AG09319 (cell line): ENCODE results near the gene GOLGA2.

Source experiments
- DNase-seq: peaks from one replicate; pipeline ENCODE4 v3.0.0-alpha.2; 2010; ENCODE audit warnings: low read depth; ENCODE audit errors: extremely low read depth
- TF ChIP-seq, protein P1 (sequence below): IDR thresholded peaks from 2 replicates; pipeline ENCODE4 v1.5.1; 2011; ENCODE audit warnings: low read depth, mild to moderate bottlenecking, inconsistent platforms, low read length, moderate library complexity

The GOLGA2 gene

DNA sequence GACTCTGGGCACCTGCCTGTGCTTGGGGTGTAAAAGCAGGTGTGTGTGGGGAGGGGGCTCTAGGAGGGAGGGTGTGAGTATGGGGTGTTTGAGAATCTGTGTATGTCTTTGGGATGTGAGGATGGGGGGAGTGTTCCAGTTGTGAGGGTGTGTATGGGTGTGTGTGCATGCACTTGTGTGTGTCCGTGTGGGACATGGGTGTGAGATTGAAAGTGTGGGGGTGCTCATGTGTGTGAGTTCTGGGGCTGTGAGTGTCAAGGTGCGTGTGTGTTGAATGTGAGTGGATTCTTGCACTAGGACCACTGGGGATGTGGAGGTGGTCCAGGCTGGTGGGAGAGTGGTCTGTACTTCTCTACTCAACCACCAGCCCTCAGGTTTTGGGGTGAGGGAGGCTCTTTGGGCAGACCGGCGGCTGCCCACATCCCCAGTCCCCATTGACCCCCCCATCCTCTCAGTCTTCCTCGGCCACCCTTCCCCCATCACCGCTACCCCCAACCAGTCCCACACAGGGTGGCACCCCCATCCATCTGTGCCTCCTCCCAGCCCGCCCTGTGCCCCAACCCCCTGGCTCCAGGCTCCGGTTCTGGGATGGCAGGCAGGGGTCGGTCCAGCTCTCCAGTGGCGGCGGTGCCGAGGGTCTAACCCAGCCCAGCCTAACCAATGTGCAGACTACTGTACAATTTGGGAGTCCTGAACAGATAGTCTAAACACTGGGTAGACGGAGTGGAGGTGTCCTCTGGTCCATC lies 31.5 kb downstream of the GOLGA2 start:
- no peak for DNase-seq
- TF ChIP-seq, protein P1, sequence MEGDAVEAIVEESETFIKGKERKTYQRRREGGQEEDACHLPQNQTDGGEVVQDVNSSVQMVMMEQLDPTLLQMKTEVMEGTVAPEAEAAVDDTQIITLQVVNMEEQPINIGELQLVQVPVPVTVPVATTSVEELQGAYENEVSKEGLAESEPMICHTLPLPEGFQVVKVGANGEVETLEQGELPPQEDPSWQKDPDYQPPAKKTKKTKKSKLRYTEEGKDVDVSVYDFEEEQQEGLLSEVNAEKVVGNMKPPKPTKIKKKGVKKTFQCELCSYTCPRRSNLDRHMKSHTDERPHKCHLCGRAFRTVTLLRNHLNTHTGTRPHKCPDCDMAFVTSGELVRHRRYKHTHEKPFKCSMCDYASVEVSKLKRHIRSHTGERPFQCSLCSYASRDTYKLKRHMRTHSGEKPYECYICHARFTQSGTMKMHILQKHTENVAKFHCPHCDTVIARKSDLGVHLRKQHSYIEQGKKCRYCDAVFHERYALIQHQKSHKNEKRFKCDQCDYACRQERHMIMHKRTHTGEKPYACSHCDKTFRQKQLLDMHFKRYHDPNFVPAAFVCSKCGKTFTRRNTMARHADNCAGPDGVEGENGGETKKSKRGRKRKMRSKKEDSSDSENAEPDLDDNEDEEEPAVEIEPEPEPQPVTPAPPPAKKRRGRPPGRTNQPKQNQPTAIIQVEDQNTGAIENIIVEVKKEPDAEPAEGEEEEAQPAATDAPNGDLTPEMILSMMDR: no peak

- TF ChIP-seq, protein P1: no peak
- DNase-seq: no peak
Observed at GRCh38 chr9:128243215-128244018, 32.4 kb downstream of the GOLGA2 start.

DNA sequence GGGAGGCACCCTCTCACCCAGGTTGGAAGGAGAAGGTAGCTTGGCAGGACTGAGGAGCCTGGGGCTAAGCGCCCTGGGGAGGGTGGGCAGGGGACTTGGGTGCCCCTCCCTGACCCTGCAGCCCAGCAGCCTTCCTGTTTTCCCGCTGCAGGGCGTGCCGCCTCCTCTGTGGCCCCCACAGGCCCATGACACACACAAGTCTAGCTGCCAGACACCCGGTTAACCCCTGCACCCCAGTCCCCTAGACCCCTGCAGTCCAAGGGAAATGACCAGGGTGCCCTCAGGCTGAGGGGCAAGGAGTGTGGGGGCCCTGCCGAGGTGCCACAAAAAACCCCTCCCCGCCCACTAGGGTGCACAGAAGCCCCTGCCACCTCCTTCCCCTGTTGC lies 33.0 kb downstream of the GOLGA2 start:
- no peak for DNase-seq
- TF ChIP-seq, protein P1: no peak

GRCh38 chr9:128242124-128242523 lies 33.7 kb downstream of the GOLGA2 start:
- TF ChIP-seq, protein P1: no peak
- no peak for DNase-seq

DNA sequence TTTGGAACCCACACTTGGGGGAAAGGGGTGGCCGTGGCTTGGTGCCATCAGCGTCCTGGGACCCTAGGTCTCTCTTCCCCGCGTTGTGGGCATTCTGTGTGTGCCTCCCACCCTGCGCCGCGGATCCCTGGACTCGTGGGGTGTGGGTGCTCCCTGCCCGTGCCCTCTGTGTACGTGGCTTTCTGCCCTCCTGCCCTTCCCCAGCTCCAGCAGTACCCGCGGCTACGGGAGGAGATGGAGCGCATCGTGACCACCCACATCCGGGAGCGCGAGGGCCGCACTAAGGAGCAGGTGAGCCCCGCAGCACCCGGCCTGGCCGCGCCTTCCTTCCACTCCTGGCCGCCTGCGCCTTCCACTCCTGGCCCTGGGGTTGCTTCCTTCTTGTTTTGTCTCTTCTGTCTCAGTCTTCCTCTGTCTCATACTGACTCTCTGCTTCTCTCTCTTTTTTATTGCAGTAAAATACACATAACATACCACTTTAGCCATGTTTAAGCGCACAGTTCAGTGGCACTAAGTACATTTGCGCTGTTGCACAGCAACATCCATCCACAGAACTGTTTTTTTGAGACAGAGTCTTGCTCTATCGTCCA lies 41.9 kb downstream of the GOLGA2 start:
- TF ChIP-seq, protein P1: no peak
- DNase-seq: no peak

DNA sequence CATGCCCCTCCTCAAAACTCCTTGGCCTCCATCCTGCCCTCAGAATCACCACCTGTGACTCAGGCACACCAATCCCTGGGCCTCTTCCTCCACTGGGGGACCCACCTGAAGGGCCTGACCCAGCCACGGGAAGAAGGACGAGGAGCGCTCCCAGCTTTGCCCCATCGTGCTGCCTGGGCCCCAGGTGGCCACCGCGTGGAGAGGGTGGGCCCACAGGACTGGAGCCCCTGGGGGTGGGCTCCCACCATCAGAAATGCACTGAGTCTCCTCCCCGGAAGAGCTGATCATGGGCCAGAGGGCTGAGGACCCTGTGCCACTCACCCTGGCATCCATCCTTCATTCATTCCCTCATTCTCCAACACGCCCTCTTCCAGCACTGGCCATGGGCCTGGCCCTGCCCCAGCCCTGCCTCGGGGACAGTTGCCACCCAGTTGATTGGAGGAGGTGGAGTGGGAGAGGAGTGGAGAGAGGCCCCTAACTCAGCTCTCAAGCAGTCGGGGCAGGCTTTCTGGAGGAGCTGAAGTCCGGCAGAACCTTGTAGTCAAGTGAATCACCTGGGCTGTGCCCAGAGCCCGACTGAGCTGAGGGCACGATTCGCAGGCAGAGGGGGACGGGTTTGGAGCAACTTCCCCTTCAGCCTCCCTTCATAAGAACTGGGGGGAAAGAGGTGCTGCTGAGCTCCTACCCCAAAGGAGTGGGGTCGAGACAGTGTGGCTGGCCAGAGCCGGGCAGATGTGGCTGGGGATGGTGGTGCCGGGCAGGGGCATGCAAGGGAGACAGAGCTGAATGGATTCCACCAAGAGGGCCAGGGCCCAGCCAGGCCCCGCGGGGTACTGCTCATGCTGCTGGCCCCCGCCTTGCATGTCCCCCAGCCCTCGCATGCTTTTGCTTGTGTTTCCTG lies 43.0 kb downstream of the GOLGA2 start:
- TF ChIP-seq, protein P1: no peak

More for the DNA sequence above, 43.0 kb downstream of the GOLGA2 start:
- no peak for DNase-seq
